ENCODE data around the gene TRPC6.

The TRPC6 gene

GRCh38 chr11:101433151-101433550, 150.7 kb downstream of the TRPC6 start:
- Mint-ChIP-seq H3K36me3 (ENCODE audit: low read depth) (no peaks in the 10 kb centered on the region), H3K4me1 (ENCODE audit: low read depth) (no peaks in the 10 kb centered on the region), H3K27ac (no peak overlapping the region)

GRCh38 chr11:101429703-101430540, 153.9 kb downstream of the TRPC6 start:
- no peak overlapping the region for H3K27ac Mint-ChIP-seq

More at GRCh38 chr11:101433151-101433550, 150.7 kb downstream of the TRPC6 start:
- H3K4me3 Mint-ChIP-seq: no peak overlapping the region
- H3K9me3 Mint-ChIP-seq: peaks cover 23% of the 10 kb centered on the region
- H3K27me3 Mint-ChIP-seq (ENCODE audit: low read depth): no peaks in the 10 kb centered on the region

GRCh38 chr11:101428918-101429317, 154.9 kb downstream of the TRPC6 start:
- Mint-ChIP-seq H3K27ac (no peak overlapping the region), H3K27me3 (ENCODE audit: low read depth) (no peaks in the 10 kb centered on the region), H3K9me3 (peaks cover 29% of the 10 kb centered on the region), H3K4me3 (no peak overlapping the region), H3K4me1 (ENCODE audit: low read depth) (no peaks in the 10 kb centered on the region), H3K36me3 (ENCODE audit: low read depth) (no peaks in the 10 kb centered on the region)

More at GRCh38 chr11:101429703-101430540, 153.9 kb downstream of the TRPC6 start:
- Mint-ChIP-seq H3K4me3 (no peak overlapping the region), H3K9me3 (peaks cover 29% of the 10 kb centered on the region), H3K27me3 (ENCODE audit: low read depth) (no peaks in the 10 kb centered on the region), H3K4me1 (ENCODE audit: low read depth) (no peaks in the 10 kb centered on the region), H3K36me3 (ENCODE audit: low read depth) (no peaks in the 10 kb centered on the region)

GRCh38 chr11:101407324-101407723, 176.5 kb downstream of the TRPC6 start:
- H3K9me3 Mint-ChIP-seq: peaks cover 5% of the 10 kb centered on the region
- H3K36me3 Mint-ChIP-seq (ENCODE audit: low read depth): no peaks in the 10 kb centered on the region
- H3K27me3 Mint-ChIP-seq (ENCODE audit: low read depth): no peaks in the 10 kb centered on the region
- no peak overlapping the region for H3K27ac Mint-ChIP-seq
- no peaks in the 10 kb centered on the region for H3K4me1 Mint-ChIP-seq (ENCODE audit: low read depth)
- H3K4me3 Mint-ChIP-seq: no peak overlapping the region
